GM18526 (cell line): ENCODE results near the gene PCDHGA7.

Experiments
- POLR2A ChIP-seq: IDR thresholded peaks from 3 replicates; pipeline ENCODE4 v1.6.1; 2011; ENCODE audit not compliant: insufficient read length; ENCODE audit errors: extremely low read depth

The PCDHGA7 gene

GRCh38 chr5:141382469-141383294 is at the start of gene PCDHGA7:
Gene PCDHGA7, plus strand, starts transcription at chr5:141382742. Its CDS starts 158 bp downstream, at chr5:141382900.
- no peak for TF ChIP-seq POLR2A

- no peak for TF ChIP-seq POLR2A
These were observed 43.8 kb upstream of the PCDHGA7 start, which contains the start of gene PCDHGA2 for GRCh38 chr5:141338538-141339306. Gene PCDHGA2, plus strand, starts transcription at chr5:141338760.

GRCh38 chr5:141342773-141343172 is 39.8 kb upstream of the PCDHGA7 start:
- TF ChIP-seq POLR2A = no peak

GRCh38 chr5:141343242-141343952 is 39.1 kb upstream of the PCDHGA7 start, which contains the start of gene PCDHGA3:
Gene PCDHGA3, plus strand, starts transcription at chr5:141343829. Its CDS starts 205 bp downstream, at chr5:141344034.
- TF ChIP-seq POLR2A = no peak

GRCh38 chr5:141343953-141344463 is 38.5 kb upstream of the PCDHGA7 start:
- no peak for TF ChIP-seq POLR2A

- no peak for TF ChIP-seq POLR2A
These were observed 37.2 kb upstream of the PCDHGA7 start for GRCh38 chr5:141345327-141345726.

GRCh38 chr5:141349917-141350619 is 32.5 kb upstream of the PCDHGA7 start, which contains the start of gene PCDHGB1:
Gene PCDHGB1, plus strand, starts transcription at chr5:141350099. Its CDS starts 162 bp downstream, at chr5:141350261.
- TF ChIP-seq POLR2A = no peak

GRCh38 chr5:141351591-141351990 is 31.0 kb upstream of the PCDHGA7 start:
- no peak for TF ChIP-seq POLR2A

- TF ChIP-seq POLR2A = no peak
These were observed 27.6 kb upstream of the PCDHGA7 start, which contains the start of gene PCDHGA4 for GRCh38 chr5:141354900-141355469. Gene PCDHGA4, plus strand, starts transcription at chr5:141355021. Its CDS starts 87 bp downstream, at chr5:141355108.

GRCh38 chr5:141355641-141356040 is 26.9 kb upstream of the PCDHGA7 start:
- no peak for TF ChIP-seq POLR2A

- no peak for TF ChIP-seq POLR2A
These were observed 26.4 kb upstream of the PCDHGA7 start for GRCh38 chr5:141356133-141356532.

GRCh38 chr5:141356950-141357349 is 25.6 kb upstream of the PCDHGA7 start:
- TF ChIP-seq POLR2A = no peak

GRCh38 chr5:141359790-141360426 is 22.6 kb upstream of the PCDHGA7 start, which contains the start of gene PCDHGB2:
Gene PCDHGB2, plus strand, starts transcription at chr5:141359994. Its CDS starts 142 bp downstream, at chr5:141360136.
- TF ChIP-seq POLR2A = no peak
